Left lung (tissue), 10 donors: Measurements from ENCODE around the gene INHA. TPM values are rescaled to one million over a fixed set of nuclear protein-coding genes. Genes with fewer than 3 reads are reported as not detected.
A peak's percentile ranks its signal among the peaks of the same experiment; 100 is the strongest.

Source experiments
- ATAC-seq: fragments of 200-7000 bp; cut with Tn5 transposase; one replicate; pipeline ENCODE4 v1.9.1; 2020; ENCODE audit warnings: moderate library complexity
- DNase-seq, 4 donors: peaks; one replicate each; pipeline ENCODE4 v3.0.0-alpha.2; 2013 to 2020
- H3K27ac ChIP-seq, 2 donors: fragments of 200-600 bp; sonication (generic) in 1 of 2; one replicate each; pipeline versions ENCODE4 v1.5.0 to v1.8.0; 2020 to 2021
- H3K27me3 ChIP-seq, 2 donors: fragments of 200-600 bp; sonication (generic) in 1 of 2; one replicate each; pipeline versions ENCODE4 v1.5.0 to v1.8.0; 2020 to 2021
- H3K36me3 ChIP-seq, 2 donors: fragments of 200-600 bp; sonication (generic) in 1 of 2; one replicate each; pipeline versions ENCODE4 v1.5.0 to v1.8.0; 2020 to 2021
- H3K4me1 ChIP-seq, 2 donors: fragments of 200-600 bp; one replicate each; pipeline ENCODE4 v1.8.0; 2021
- H3K4me3 ChIP-seq, 2 donors: fragments of 200-600 bp; sonication (generic) in 1 of 2; one replicate each; pipeline versions ENCODE4 v1.5.0 to v1.8.0; 2020 to 2021; ENCODE audit warnings: mild to moderate bottlenecking in 1 of 2
- H3K9me3 ChIP-seq, 2 donors: fragments of 200-600 bp; sonication (generic) in 1 of 2; one replicate each; pipeline versions ENCODE4 v1.5.0 to v1.8.0; 2020 to 2021
- intact Hi-C, 2 donors: fragments of 100-400 bp; cut with DNase I; formaldehyde crosslinking; loops; one replicate each; pipeline versions ENCODE4 v1.11.2 to v1.14.2; 2022
- polyA plus RNA-seq, 6 donors: library from polyadenylated mRNA; unstranded; fragments of 120-200 nt; gene quantifications; one replicate each; pipeline ENCODE4 v1.2.1, GENCODE V29; 2013; ENCODE audit not compliant: insufficient read length in 6 of 6
- total RNA-seq, 2 donors: library from RNA; stranded (reverse); fragmentation: NEBNext Ultra II Directional; extraction: Animal tissue kit (Norgen Biotek cat#: 25700); gene quantifications; one replicate each; pipeline ENCODE4 v1.2.1, GENCODE V29; 2021
- TF ChIP-seq, protein P1 (sequence below), 2 donors: fragments of 200-600 bp; sonication (generic) in 1 of 2; IDR thresholded peaks; one replicate each; pipeline versions ENCODE4 v1.5.0 to v1.8.0; 2021; ENCODE audit warnings: antibody characterized with exemption in 2 of 2
- donor health status: DM: no; HTN: yes; CAD: no.
- donor health status: DM: no; HTN: no; CAD: no.

INHA gene
- total and polyA plus RNA-seq, 8 donors, result 0.37 to 1.9 (median 1.0) TPM

DNA sequence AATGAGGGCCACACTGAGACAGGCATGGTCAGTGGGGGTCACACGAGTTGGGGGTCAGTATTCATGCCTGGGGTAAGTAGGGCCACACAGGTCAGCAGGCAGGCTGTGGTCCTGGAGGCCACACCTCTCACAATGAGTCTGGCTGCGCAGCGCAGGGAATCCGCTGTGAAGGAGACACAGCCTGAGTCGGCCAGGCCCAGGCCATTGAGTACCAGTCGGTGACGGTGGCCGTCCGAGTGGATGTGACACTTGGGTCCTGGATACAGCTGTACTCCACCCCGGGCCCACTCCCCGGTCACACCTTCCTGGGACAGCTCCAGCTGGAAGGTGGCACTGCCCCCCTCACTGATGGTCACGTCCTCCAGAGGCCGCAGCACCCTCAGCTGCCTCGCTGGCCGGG, 17.8 kb upstream of the INHA start:
- H3K4me1 ChIP-seq, result peaks cover 5 to 20% of the 10 kb centered on the region in 2 donors
- H3K27ac ChIP-seq, result no peak overlapping the region
- no peak for ATAC-seq
- H3K4me3 ChIP-seq, result no peak overlapping the region
- DNase-seq, result peak in 1 of 4 donors; percentile 83
- H3K27me3 ChIP-seq, result peaks cover 16 to 53% of the 10 kb centered on the region in 2 donors
- no peaks in the 10 kb centered on the region for H3K9me3 ChIP-seq
- intact Hi-C loops, result no loop called here
- H3K36me3 ChIP-seq, result no peaks in the 10 kb centered on the region
- TF ChIP-seq, protein P1, sequence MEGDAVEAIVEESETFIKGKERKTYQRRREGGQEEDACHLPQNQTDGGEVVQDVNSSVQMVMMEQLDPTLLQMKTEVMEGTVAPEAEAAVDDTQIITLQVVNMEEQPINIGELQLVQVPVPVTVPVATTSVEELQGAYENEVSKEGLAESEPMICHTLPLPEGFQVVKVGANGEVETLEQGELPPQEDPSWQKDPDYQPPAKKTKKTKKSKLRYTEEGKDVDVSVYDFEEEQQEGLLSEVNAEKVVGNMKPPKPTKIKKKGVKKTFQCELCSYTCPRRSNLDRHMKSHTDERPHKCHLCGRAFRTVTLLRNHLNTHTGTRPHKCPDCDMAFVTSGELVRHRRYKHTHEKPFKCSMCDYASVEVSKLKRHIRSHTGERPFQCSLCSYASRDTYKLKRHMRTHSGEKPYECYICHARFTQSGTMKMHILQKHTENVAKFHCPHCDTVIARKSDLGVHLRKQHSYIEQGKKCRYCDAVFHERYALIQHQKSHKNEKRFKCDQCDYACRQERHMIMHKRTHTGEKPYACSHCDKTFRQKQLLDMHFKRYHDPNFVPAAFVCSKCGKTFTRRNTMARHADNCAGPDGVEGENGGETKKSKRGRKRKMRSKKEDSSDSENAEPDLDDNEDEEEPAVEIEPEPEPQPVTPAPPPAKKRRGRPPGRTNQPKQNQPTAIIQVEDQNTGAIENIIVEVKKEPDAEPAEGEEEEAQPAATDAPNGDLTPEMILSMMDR (IDR thresholded peaks at IDR 0.05), result no peak

DNA sequence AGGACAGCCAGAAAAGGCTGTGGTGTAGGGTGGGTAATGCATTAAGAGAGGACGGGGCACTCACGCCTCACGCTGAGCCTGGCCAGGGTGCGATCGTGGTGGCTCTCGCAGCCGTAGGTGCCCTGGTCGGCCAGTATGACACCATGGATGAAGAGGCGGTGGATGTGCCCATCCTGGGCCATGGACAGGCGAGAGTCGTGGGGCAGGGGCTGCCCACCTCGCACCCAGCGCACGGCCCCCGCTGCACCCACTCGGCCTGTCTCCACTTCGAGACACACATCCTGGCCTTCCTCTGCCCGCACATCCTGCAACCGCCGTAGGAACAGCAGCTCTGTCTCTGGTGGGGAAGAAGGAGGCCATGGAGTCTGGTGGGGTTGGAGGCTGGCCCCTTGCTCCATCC, 16.2 kb upstream of the INHA start:
- intact Hi-C loops, result no loop called here
- H3K4me1 ChIP-seq, result peaks cover 5 to 20% of the 10 kb centered on the region in 2 donors
- ATAC-seq (no peak), DNase-seq (peak in 1 of 4 donors; percentile 68)
- peaks cover 16 to 36% of the 10 kb centered on the region in 2 donors for H3K27me3 ChIP-seq
- H3K36me3 ChIP-seq, result no peaks in the 10 kb centered on the region
- TF ChIP-seq, protein P1 (IDR thresholded peaks at IDR 0.05), result no peak
- H3K4me3 ChIP-seq, result no peak overlapping the region
- H3K27ac ChIP-seq, result no peak overlapping the region
- no peaks in the 10 kb centered on the region for H3K9me3 ChIP-seq

DNA sequence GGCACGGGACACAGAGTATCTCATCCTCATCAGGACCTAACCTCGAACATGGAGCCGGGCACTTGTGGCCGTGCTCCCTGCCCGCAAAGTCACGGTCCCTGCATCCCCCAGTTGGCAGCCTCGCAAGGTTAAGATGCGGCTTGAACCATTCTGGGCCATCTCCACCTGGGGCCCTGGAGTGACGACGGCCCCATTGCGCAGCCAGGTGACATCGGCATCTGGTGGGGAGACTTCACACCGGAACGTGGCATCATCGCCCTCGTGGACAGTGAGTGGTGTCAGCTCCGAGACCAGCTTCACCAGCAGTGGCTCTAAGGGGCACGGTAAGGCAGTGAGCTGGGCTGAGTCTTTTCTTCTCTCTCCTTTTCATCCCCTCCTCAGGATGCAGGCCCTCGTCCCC, 15.7 kb upstream of the INHA start:
- DNase-seq (peak in 1 of 4 donors; percentile 62), ATAC-seq (no peak)
- intact Hi-C loops, result no loop called here
- H3K4me1 ChIP-seq, result peaks cover 5 to 20% of the 10 kb centered on the region in 2 donors
- H3K27me3 ChIP-seq, result peaks cover 14 to 32% of the 10 kb centered on the region in 2 donors
- TF ChIP-seq, protein P1 (IDR thresholded peaks at IDR 0.05), result no peak
- no peak overlapping the region for H3K4me3 ChIP-seq
- no peaks in the 10 kb centered on the region for H3K9me3 ChIP-seq
- no peaks in the 10 kb centered on the region for H3K36me3 ChIP-seq
- H3K27ac ChIP-seq, result no peak overlapping the region

DNA sequence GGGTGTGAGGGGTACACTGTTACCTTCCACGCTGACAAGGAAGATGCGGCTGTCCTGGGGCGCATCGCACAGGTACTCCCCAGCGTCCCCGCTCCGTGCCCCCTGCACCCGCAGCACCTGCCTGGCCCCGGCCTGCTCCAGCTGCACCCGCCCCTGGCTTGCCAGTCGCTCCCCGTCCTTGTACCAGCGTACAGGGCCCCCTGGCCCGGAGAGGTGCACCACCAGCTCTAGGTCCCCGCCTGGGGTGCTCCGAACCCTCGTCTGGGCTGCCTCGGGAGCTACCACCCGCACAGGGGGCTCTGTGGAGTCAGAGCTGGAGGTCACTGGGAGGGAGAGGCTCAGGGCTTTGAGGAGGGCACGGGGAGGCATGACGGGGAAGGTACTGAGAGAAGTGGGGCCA, 14.8 kb upstream of the INHA start:
- intact Hi-C loops, result no loop called here
- no peaks in the 10 kb centered on the region for H3K36me3 ChIP-seq
- ATAC-seq, result no peak

More for the DNA sequence above, 14.8 kb upstream of the INHA start:
- H3K27ac ChIP-seq, result no peak overlapping the region
- no peak overlapping the region for H3K4me3 ChIP-seq
- no peaks in the 10 kb centered on the region for H3K9me3 ChIP-seq
- TF ChIP-seq, protein P1 (IDR thresholded peaks at IDR 0.05), result no peak
- H3K4me1 ChIP-seq, result peaks cover 5 to 11% of the 10 kb centered on the region in 2 donors
- H3K27me3 ChIP-seq, result peaks cover 9 to 23% of the 10 kb centered on the region in 2 donors
- peak in 1 of 4 donors; percentile 82 for DNase-seq
